ENCODE results near the gene IFNA1. TPM values are rescaled to one million over a fixed set of nuclear protein-coding genes. Genes with fewer than 3 reads are reported as not detected.

The IFNA1 gene
- total and polyA plus RNA-seq, 7 donors = 0.09 TPM; not detected in 6

DNA sequence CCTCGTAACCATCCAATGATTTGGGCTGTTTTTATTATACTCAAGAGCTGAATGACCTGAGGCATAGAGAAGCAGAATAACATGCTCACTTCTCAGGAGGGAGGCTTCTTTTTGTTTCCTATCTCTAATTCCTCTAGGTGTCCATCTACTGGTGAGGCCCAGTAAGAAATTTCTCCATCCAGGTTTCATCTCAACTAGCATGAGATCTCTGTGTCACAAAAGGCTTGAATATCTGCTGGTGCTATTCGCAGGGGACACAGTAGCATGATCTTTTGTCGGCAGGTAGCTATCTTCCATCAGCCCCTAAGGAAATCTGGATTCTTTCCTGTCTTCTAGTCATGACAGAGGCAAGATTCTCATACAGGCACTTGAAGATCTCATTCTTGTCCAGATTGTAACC is 33.0 kb downstream of the IFNA1 start:
- no peak for TF ChIP-seq POLR2A (IDR thresholded peaks at IDR 0.05)
- TF ChIP-seq POLR2AphosphoS5 (IDR thresholded peaks at IDR 0.05) = no peak
- no peak for TF ChIP-seq CTCF (IDR thresholded peaks at IDR 0.05)
- no peak for TF ChIP-seq EP300 (IDR thresholded peaks at IDR 0.05)
- H3K27me3 ChIP-seq = no peaks in the 10 kb centered on the region
- H3K36me3 ChIP-seq = no peaks in the 10 kb centered on the region
- H3K9me3 ChIP-seq = no peaks in the 10 kb centered on the region
- no peaks in the 10 kb centered on the region for H3K4me1 ChIP-seq
- H3K4me3 ChIP-seq = no peak overlapping the region
- no peak for DNase-seq
- no peak overlapping the region for H3K27ac ChIP-seq
- intact Hi-C loops (cut with DNase I) = no loop called here
- 90 to 91% methylated on average over 3 of the region's 3 CpGs for WGBS, 2 donors

GRCh38 chr9:21477466-21477865 is 37.2 kb downstream of the IFNA1 start:
- 87 to 88% methylated on average over 2 of the region's 2 CpGs for WGBS, 2 donors
- Histone ChIP-seq H3K36me3 (no peaks in the 10 kb centered on the region), H3K4me3 (no peak overlapping the region), H3K27me3 (no peaks in the 10 kb centered on the region), H3K9me3 (no peaks in the 10 kb centered on the region), H3K27ac (no peak overlapping the region), H3K4me1 (no peaks in the 10 kb centered on the region)
- intact Hi-C loops (cut with DNase I) = no loop called here
- TF ChIP-seq EP300 (IDR thresholded peaks at IDR 0.05) = no peak
- no peak for TF ChIP-seq CTCF (IDR thresholded peaks at IDR 0.05)
- no peak for TF ChIP-seq POLR2AphosphoS5 (IDR thresholded peaks at IDR 0.05)
- TF ChIP-seq POLR2A (IDR thresholded peaks at IDR 0.05) = no peak
- no peak for DNase-seq

- Histone ChIP-seq H3K9me3 (no peaks in the 10 kb centered on the region), H3K4me3 (no peak overlapping the region), H3K27me3 (no peaks in the 10 kb centered on the region), H3K27ac (no peak overlapping the region), H3K36me3 (no peaks in the 10 kb centered on the region), H3K4me1 (no peaks in the 10 kb centered on the region)
- TF ChIP-seq POLR2A (IDR thresholded peaks at IDR 0.05) = no peak
- no peak for TF ChIP-seq EP300 (IDR thresholded peaks at IDR 0.05)
- no peak for TF ChIP-seq CTCF (IDR thresholded peaks at IDR 0.05)
- no peak for TF ChIP-seq POLR2AphosphoS5 (IDR thresholded peaks at IDR 0.05)
- no peak for DNase-seq
- 73 to 83% methylated on average over 8 of the region's 8 CpGs for WGBS, 2 donors
- intact Hi-C loops (cut with DNase I) = no loop called here
Measured at GRCh38 chr9:21479152-21479702, 39.0 kb downstream of the IFNA1 start.

- Histone ChIP-seq H3K27me3 (no peaks in the 10 kb centered on the region), H3K9me3 (no peaks in the 10 kb centered on the region), H3K4me1 (no peaks in the 10 kb centered on the region), H3K4me3 (no peak overlapping the region), H3K27ac (no peak overlapping the region), H3K36me3 (no peaks in the 10 kb centered on the region)
- DNase-seq = no peak
- intact Hi-C loops (cut with DNase I) = no loop called here
- 3 to 22% methylated on average over 1 of the region's 1 CpG for WGBS, 2 donors
- TF ChIP-seq CTCF (IDR thresholded peaks at IDR 0.05) (no peak), POLR2A (IDR thresholded peaks at IDR 0.05) (no peak)
Measured at GRCh38 chr9:21481470-21482056, 41.3 kb downstream of the IFNA1 start.

DNA sequence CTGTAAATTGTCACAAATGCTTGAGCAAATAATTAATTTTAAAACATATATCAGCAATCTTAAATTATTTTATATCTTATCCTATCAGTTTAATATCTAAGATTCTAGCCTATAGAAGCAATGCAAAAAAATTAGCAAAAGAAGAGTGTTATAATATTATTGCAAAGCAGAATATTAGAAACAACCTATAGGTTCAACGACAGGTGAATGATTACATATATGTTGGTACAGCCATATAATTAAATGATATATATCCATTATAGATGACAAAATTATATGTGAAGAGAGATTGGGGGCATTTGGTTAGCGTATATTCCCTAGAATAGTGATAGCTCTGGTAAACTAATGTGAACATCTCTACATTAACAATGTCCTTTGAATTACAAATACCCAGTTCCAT is 42.0 kb downstream of the IFNA1 start, which contains the start of gene IFNE:
TSS of gene IFNE (minus strand) at position 101 of the 400 bp plus-strand sequence. CDS start 619 bp downstream, outside the sequence.
- 87 to 92% methylated on average over 2 of the region's 2 CpGs for WGBS, 2 donors

More for the DNA sequence above, 42.0 kb downstream of the IFNA1 start, which contains the start of gene IFNE:
- intact Hi-C loops (cut with DNase I) = no loop called here
- Histone ChIP-seq H3K36me3 (no peaks in the 10 kb centered on the region), H3K4me1 (no peaks in the 10 kb centered on the region), H3K4me3 (no peak within 1 kb of the TSS), H3K27ac (no peak within 1 kb of the TSS), H3K9me3 (no peaks in the 10 kb centered on the region), H3K27me3 (no peaks in the 10 kb centered on the region)
- no peak for TF ChIP-seq CTCF (IDR thresholded peaks at IDR 0.05)
- no peak for TF ChIP-seq POLR2A (IDR thresholded peaks at IDR 0.05)
- TF ChIP-seq POLR2AphosphoS5 (IDR thresholded peaks at IDR 0.05) = no peak
- TF ChIP-seq EP300 (IDR thresholded peaks at IDR 0.05) = no peak
- DNase-seq = no peak
